ENCODE measurements around the gene GNG14.

GRCh38 chr19:12727745-12728433, 40.1 kb downstream of the GNG14 start:
- no peak for TF ChIP-seq TCF7 (IDR thresholded peaks at IDR 0.05; ENCODE audit: borderline replicate concordance)
- TF ChIP-seq USF1 (IDR thresholded peaks at IDR 0.05; ENCODE audit: borderline replicate concordance, extremely low read length, insufficient read depth, low read depth, low read length): no peak
